Measurements from ENCODE around the gene FEM1B. TPM values are rescaled to one million over a fixed set of nuclear protein-coding genes. Genes with fewer than 3 reads are reported as not detected.

FEM1B gene
- total RNA-seq, 2 donors from 2014 or later: 46.0 to 50.0 TPM

DNA sequence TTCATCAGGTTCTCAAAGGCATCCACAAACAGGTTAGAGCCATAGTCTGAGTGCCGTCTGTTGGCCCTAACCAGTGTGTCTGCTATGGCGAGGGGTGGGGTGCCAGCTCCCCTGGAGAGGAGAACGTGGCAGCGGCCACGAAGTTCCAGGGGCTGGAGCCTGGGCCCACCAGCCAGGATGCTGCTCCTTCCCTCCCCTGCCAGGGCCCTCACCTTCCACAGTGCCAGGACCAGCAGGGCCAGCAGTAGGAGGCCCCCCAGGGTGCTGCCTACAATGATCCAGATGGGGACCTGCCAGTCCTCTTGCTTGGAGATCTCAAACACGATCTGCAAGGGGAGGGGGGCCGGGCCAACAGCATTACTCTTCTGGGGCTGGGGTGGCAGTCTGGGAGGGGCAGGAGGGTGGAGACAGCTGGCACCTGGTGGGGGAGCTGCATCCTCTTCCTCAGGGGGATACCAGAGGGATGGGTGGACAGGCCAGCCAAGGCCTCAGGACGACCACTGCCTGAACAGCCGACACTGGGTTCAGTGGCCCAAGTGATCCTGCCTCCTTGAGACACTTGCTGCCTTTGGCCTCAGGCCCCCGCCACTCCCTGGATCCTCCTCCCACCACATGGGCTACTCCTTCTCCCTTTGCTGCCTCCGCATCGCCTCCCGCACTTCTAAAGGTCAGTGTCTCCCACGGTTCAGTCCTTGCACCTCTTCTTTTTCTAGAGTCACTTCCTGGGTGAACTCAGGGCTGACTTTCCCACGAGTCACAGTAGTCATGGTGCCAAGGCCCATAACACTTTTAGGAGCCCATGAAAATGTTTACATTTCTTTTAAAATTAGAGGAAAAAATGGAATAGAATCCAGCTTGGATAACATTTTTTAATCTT is 26.3 kb downstream of the FEM1B start:
- no peak overlapping the region for H3K27ac ChIP-seq
- H3K27me3 ChIP-seq (replicated peaks; ENCODE audit: insufficient read depth): no peaks in the 10 kb centered on the region
- 71% methylated on average over 12 of the region's 15 CpGs for WGBS
- H3K4me1 ChIP-seq (replicated peaks): no peaks in the 10 kb centered on the region
- no peaks in the 10 kb centered on the region for H3K36me3 ChIP-seq
- no peaks in the 10 kb centered on the region for H3K9me3 ChIP-seq
- no peak for DNase-seq (ENCODE audit: low spot score)
- no peak overlapping the region for H3K4me3 ChIP-seq
- intact Hi-C loops (cut with DNase I): loop anchor here (5.0 kb wide), 1 partner anchor 249 kb away; no protein-coding TSS in a partner anchor
- TF ChIP-seq POLR2A (IDR thresholded peaks at IDR 0.05): no peak
- TF ChIP-seq, protein P1, sequence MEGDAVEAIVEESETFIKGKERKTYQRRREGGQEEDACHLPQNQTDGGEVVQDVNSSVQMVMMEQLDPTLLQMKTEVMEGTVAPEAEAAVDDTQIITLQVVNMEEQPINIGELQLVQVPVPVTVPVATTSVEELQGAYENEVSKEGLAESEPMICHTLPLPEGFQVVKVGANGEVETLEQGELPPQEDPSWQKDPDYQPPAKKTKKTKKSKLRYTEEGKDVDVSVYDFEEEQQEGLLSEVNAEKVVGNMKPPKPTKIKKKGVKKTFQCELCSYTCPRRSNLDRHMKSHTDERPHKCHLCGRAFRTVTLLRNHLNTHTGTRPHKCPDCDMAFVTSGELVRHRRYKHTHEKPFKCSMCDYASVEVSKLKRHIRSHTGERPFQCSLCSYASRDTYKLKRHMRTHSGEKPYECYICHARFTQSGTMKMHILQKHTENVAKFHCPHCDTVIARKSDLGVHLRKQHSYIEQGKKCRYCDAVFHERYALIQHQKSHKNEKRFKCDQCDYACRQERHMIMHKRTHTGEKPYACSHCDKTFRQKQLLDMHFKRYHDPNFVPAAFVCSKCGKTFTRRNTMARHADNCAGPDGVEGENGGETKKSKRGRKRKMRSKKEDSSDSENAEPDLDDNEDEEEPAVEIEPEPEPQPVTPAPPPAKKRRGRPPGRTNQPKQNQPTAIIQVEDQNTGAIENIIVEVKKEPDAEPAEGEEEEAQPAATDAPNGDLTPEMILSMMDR (IDR thresholded peaks at IDR 0.05): no peak
- no peak for TF ChIP-seq POLR2AphosphoS5 (IDR thresholded peaks at IDR 0.05)

DNA sequence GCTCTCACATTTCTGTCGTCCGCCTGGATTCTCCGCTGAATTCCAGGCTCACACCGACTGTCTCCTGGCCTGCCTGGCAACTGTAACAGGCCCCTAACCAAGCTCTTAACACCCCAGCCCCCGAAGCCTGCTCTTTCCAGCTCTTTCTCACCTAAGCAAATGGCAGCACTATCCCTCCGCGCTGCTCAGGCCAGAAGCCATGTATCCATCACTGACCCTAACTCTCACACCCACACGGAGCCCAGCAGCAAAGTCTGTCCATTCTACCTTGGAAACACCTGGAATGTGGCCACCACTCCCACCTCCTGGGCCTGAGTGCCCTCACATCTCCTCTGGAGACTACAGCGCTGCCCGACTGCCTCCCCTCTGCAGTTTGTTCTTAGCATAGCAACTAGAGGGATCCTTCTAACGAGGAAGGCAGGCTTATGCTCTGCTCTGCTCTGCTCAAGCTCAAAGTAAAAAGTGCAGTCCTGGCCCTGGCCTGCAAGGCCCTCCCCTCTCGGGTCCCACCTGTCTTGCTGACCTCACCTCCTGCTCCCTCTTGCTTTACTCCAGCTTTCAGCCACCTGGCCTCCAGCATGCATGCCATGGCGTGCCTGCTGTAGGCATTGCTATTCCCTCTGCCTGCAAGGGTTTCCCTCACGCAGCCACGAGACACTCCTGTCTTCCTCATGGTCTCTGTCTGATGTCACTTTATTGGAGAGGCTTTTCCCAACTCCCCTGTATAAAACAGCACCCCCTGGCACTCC is 27.2 kb downstream of the FEM1B start:
- Histone ChIP-seq H3K4me1 (replicated peaks) (no peaks in the 10 kb centered on the region), H3K9me3 (no peaks in the 10 kb centered on the region), H3K4me3 (no peak overlapping the region), H3K36me3 (no peaks in the 10 kb centered on the region), H3K27ac (no peak overlapping the region), H3K27me3 (replicated peaks; ENCODE audit: insufficient read depth) (no peaks in the 10 kb centered on the region)
- DNase-seq (ENCODE audit: low spot score): no peak
- 66% methylated on average over 15 of the region's 15 CpGs for whole genome bisulfite sequencing
- intact Hi-C loops (cut with DNase I): loop anchor here (5.0 kb wide), 2 partner anchors 52 to 248 kb away; no protein-coding TSS in a partner anchor
- TF ChIP-seq, protein P1 (IDR thresholded peaks at IDR 0.05): no peak

DNA sequence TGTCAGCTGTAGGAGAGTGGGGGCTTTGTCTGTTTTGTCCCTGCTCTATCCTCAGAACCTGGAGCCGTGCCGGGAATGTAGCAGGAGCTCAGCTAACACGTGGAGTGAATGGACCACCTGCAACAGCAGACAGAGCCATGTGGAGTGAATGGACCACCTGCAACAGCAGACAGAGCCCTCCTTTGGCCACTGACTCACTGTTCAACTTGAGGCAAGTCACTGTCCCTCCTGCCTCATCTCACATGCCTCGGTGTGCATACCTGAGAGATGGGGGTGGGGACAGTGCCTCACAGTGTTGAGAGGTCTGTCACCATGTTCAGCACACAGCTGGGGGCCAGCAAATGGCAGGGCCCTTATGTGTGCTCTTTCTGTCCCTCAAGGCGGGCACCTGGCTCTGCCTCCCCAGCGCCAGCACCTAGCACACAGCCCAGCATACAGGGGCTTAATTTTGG is 27.9 kb downstream of the FEM1B start:
- TF ChIP-seq POLR2AphosphoS5 (IDR thresholded peaks at IDR 0.05) (no peak), POLR2A (IDR thresholded peaks at IDR 0.05) (no peak)

DNA sequence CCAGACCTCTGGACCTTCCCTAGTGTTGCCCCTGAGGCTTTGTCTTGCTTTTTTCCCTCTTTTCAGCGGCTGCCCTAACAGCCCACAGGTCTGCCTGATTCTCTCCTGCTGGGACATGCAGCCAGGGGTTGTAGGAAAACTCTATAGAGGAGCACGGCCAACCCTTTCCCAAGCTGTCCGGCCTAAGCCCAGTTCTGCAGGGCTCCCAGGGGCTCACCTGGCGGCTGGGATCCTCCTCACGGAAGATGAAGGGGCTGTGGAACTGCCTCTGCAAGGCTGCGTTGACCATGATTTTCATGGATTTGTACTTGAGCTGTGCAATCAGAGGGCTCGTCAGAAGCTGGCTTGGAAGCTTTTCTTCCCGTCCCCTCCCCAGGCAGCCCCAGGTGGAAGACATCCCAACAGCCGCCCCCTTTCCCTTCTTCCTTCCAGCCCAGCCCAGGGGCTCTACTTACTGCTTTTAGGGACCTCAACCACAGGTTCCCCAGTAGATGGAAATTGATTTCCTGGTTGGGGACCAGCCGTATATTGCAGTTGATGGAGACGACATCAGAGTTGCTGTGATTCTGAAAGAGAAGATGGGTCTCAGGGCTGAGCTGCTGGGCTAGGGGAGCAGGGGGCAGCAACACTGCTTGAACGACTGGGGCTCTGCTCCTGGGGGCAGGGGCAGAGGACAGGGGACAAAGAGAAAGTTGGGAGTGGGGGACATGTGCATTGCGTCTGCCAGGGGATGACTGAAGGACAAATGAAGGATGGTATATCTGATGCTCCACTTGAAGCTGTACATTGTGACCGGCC is 29.8 kb downstream of the FEM1B start:
- intact Hi-C loops (cut with DNase I): loop anchor here (2.0 to 5.0 kb wide), 3 partner anchors 55 to 367 kb away; no protein-coding TSS in a partner anchor
- 81% methylated on average over 14 of the region's 14 CpGs for WGBS
- no peaks in the 10 kb centered on the region for H3K36me3 ChIP-seq
- DNase-seq (ENCODE audit: low spot score): no peak
- no peak overlapping the region for H3K27ac ChIP-seq
- TF ChIP-seq, protein P1 (IDR thresholded peaks at IDR 0.05): no peak
- TF ChIP-seq POLR2A (IDR thresholded peaks at IDR 0.05) (no peak), POLR2AphosphoS5 (IDR thresholded peaks at IDR 0.05) (no peak)
- no peaks in the 10 kb centered on the region for H3K27me3 ChIP-seq (replicated peaks; ENCODE audit: insufficient read depth)
- no peak overlapping the region for H3K4me3 ChIP-seq
- no peaks in the 10 kb centered on the region for H3K4me1 ChIP-seq (replicated peaks)
- H3K9me3 ChIP-seq: no peaks in the 10 kb centered on the region

More for the DNA sequence above, 27.9 kb downstream of the FEM1B start:
- Histone ChIP-seq H3K4me1 (replicated peaks) (no peaks in the 10 kb centered on the region), H3K36me3 (no peaks in the 10 kb centered on the region), H3K27me3 (replicated peaks; ENCODE audit: insufficient read depth) (no peaks in the 10 kb centered on the region), H3K4me3 (no peak overlapping the region), H3K27ac (no peak overlapping the region), H3K9me3 (no peaks in the 10 kb centered on the region)
- DNase-seq (ENCODE audit: low spot score): no peak
- 61% methylated on average over 6 of the region's 6 CpGs for WGBS
- intact Hi-C loops (cut with DNase I): loop anchor here (5.0 kb wide), 1 partner anchor 53 kb away; no protein-coding TSS in a partner anchor

All from prostate gland (tissue), 2 donors.